Calu3 (cell line): ENCODE results near the gene HADHB. TPM values are rescaled to one million over a fixed set of nuclear protein-coding genes. Genes with fewer than 3 reads are reported as not detected.

Experiments used
- BruUV-seq: library from RNA; stranded (reverse); fragments of 400-500 nt; replicated peaks from 2 replicates; lab custom pipeline; 2021; lab: Mats Ljungman, UMichigan
- CTCF ChIA-PET: fragments of 300-600 bp; sonication (Branson Sonifier 250); formaldehyde crosslinking; loops from one replicate; lab custom pipeline; 2022; ENCODE audit warnings: antibody characterized with exemption; lab: Charles Lee
- DNase-seq: peaks from one replicate; pipeline ENCODE4 v3.0.0; 2022
- H3K27ac Mint-ChIP-seq: one replicate; pipeline ENCODE4 v1.8.0; 2022; ENCODE audit warnings: mixed read lengths; ENCODE audit not compliant: unreplicated experiment
- H3K27me3 Mint-ChIP-seq: one replicate; pipeline ENCODE4 v1.8.0; 2022; ENCODE audit warnings: mixed read lengths; ENCODE audit not compliant: unreplicated experiment
- H3K36me3 Mint-ChIP-seq: one replicate; pipeline ENCODE4 v1.8.0; 2022; ENCODE audit warnings: mild to moderate bottlenecking, moderate library complexity, mixed read lengths; ENCODE audit not compliant: insufficient read depth, unreplicated experiment
- H3K4me1 Mint-ChIP-seq: one replicate; pipeline ENCODE4 v1.8.0; 2022; ENCODE audit warnings: mild to moderate bottlenecking, low read depth, mixed read lengths; ENCODE audit not compliant: unreplicated experiment
- H3K4me3 Mint-ChIP-seq: one replicate; pipeline ENCODE4 v1.8.0; 2022; ENCODE audit warnings: mild to moderate bottlenecking, low read depth, moderate library complexity, mixed read lengths; ENCODE audit not compliant: unreplicated experiment
- H3K9me3 Mint-ChIP-seq: one replicate; pipeline ENCODE4 v1.8.0; 2022; ENCODE audit warnings: low read depth, mixed read lengths; ENCODE audit not compliant: unreplicated experiment
- intact Hi-C: fragments of 100-400 bp; cut with micrococcal nuclease; formaldehyde crosslinking; loops from one replicate; pipeline ENCODE4 v1.10.0; 2022; ENCODE audit not compliant: unreplicated experiment
- total RNA-seq: library from RNA; stranded (reverse); gene quantifications from 2 replicates; pipeline ENCODE4 v1.2.3, GENCODE V29; 2022
- TF ChIP-seq, protein P1 (sequence below): fragments of 200-600 bp; IDR thresholded peaks from one replicate; pipeline ENCODE4 v1.8.0; 2022; ENCODE audit warnings: antibody characterized with exemption; ENCODE audit not compliant: unreplicated experiment

HADHB gene
- total RNA-seq, 1 experiment from 2014 or later = 84.4 TPM

- BruUV-seq = no TSS peak
- TF ChIP-seq, protein P1, sequence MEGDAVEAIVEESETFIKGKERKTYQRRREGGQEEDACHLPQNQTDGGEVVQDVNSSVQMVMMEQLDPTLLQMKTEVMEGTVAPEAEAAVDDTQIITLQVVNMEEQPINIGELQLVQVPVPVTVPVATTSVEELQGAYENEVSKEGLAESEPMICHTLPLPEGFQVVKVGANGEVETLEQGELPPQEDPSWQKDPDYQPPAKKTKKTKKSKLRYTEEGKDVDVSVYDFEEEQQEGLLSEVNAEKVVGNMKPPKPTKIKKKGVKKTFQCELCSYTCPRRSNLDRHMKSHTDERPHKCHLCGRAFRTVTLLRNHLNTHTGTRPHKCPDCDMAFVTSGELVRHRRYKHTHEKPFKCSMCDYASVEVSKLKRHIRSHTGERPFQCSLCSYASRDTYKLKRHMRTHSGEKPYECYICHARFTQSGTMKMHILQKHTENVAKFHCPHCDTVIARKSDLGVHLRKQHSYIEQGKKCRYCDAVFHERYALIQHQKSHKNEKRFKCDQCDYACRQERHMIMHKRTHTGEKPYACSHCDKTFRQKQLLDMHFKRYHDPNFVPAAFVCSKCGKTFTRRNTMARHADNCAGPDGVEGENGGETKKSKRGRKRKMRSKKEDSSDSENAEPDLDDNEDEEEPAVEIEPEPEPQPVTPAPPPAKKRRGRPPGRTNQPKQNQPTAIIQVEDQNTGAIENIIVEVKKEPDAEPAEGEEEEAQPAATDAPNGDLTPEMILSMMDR = no peak
- DNase-seq = no peak
- Mint-ChIP-seq H3K4me3 (no peak overlapping the region), H3K36me3 (no peaks in the 10 kb centered on the region), H3K4me1 (peaks cover 16% of the 10 kb centered on the region), H3K9me3 (no peaks in the 10 kb centered on the region), H3K27me3 (no peaks in the 10 kb centered on the region), H3K27ac (no peak overlapping the region)
- intact Hi-C loops = no loop called here
- CTCF ChIA-PET = interaction anchor here (0.7 kb wide), 1 partner anchor 25 kb away, joined by 3 read pairs; no protein-coding TSS in a partner anchor
Observed at GRCh38 chr2:26305540-26305939, 60.8 kb downstream of the HADHB start.

DNA sequence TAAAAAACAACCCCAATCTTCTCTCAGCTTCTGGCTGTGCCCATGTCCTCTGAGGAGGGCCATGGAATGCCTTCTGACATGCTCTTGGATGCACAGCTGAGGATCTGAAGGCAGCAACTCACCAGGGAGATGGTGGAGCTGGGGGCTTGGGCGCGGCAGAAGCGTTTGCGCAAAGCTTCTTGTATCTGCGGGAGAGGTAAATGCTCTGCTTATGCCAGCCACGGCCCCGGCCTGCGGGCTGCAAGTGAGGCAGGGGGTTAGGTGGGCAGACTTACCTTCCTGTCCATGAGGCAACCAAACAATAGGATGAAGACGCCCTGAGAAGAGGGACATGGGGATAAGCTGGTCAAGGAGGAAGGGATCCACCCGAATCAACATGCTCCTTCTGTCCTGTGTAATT lies 65.2 kb downstream of the HADHB start:
- no peak for DNase-seq
- Mint-ChIP-seq H3K4me1 (no peaks in the 10 kb centered on the region), H3K27ac (no peak overlapping the region), H3K9me3 (no peaks in the 10 kb centered on the region), H3K27me3 (peaks cover 4% of the 10 kb centered on the region), H3K4me3 (no peak overlapping the region), H3K36me3 (no peaks in the 10 kb centered on the region)
- CTCF ChIA-PET = no interaction called here
- no TSS peak for BruUV-seq
- TF ChIP-seq, protein P1 = no peak
- intact Hi-C loops = no loop called here

GRCh38 chr2:26312471-26312870 lies 67.7 kb downstream of the HADHB start:
- BruUV-seq = no TSS peak
- intact Hi-C loops = no loop called here
- TF ChIP-seq, protein P1 = no peak
- Mint-ChIP-seq H3K4me3 (no peak overlapping the region), H3K27ac (no peak overlapping the region), H3K36me3 (no peaks in the 10 kb centered on the region), H3K27me3 (peaks cover 29% of the 10 kb centered on the region), H3K9me3 (no peaks in the 10 kb centered on the region), H3K4me1 (no peaks in the 10 kb centered on the region)
- CTCF ChIA-PET = no interaction called here
- DNase-seq = no peak

DNA sequence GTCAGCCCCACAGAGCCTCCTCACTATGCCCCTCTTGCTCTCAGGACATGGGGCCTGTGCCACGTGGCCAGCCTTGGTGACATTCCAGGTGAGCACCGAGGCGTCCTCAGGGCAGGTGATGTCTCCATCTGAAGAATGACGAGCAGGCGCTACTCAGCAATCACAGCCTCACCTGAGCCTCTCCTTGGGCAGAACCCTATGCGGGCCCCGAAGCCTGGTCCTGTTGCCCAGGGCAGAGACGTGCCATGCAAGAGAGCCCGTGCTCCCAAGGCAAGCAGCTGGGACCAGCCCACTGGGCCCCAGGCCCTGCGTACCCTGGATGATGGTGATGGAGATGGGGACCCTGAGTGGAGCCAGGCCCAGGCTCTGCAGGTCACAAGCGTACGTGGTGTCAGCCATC lies 68.7 kb downstream of the HADHB start:
- BruUV-seq = no TSS peak
- CTCF ChIA-PET = no interaction called here
- Mint-ChIP-seq H3K36me3 (no peaks in the 10 kb centered on the region), H3K9me3 (no peaks in the 10 kb centered on the region), H3K4me3 (no peak overlapping the region), H3K27ac (no peak overlapping the region), H3K27me3 (peaks cover 39% of the 10 kb centered on the region), H3K4me1 (no peaks in the 10 kb centered on the region)
- intact Hi-C loops = no loop called here
- DNase-seq = no peak
- TF ChIP-seq, protein P1 = no peak
